Frontal cortex (tissue), 4 donors: ENCODE results near the gene S100A8. TPM values are rescaled to one million over a fixed set of nuclear protein-coding genes. Genes with fewer than 3 reads are reported as not detected.
"Not testable (repeated sequence)": the region's sequence is repeated elsewhere in the genome, so short reads cannot be mapped to it uniquely, and the experiment has no call there.

Source experiments
- DNase-seq, 2 donors: peaks; one replicate each; pipeline ENCODE4 v3.0.0; 2012; ENCODE audit warnings: low spot score in 2 of 2
- FAIRE-seq: peaks from 2 replicates; lab custom pipeline; 2012; peaks lifted over from hg19 to GRCh38; lab: Jason Lieb, UNC
- total RNA-seq: library from RNA; depleted of rRNA; stranded (reverse); fragments of >200 nt; gene quantifications from one replicate; pipeline ENCODE4 v1.2.3, GENCODE V29; 2014
- donor health status: control.
- donor health status: control.
- donor health status: control.

The S100A8 gene
- total RNA-seq, 1 donor from 2014 or later: 7.3 TPM

- FAIRE-seq (peak; percentile 6), DNase-seq (peak; percentile 48 to 78)
Observed at GRCh38 chr1:153352523-153352922, 38.4 kb downstream of the S100A8 start.

- no peak for DNase-seq
- no peak for FAIRE-seq
Observed at GRCh38 chr1:153350321-153350957, 40.4 kb downstream of the S100A8 start.

- FAIRE-seq: no peak
- DNase-seq: no peak
Observed at GRCh38 chr1:153349363-153350320, 41.2 kb downstream of the S100A8 start.

GRCh38 chr1:153348511-153349362, 42.1 kb downstream of the S100A8 start, which contains the start of gene PGLYRP4:
Gene PGLYRP4, minus strand, starts transcription at chr1:153348841. Its CDS starts 909 bp downstream, at chr1:153347932.
- FAIRE-seq: no peak
- DNase-seq: no peak

GRCh38 chr1:153347856-153348255, 43.0 kb downstream of the S100A8 start:
- FAIRE-seq: no peak
- DNase-seq: no peak

DNA sequence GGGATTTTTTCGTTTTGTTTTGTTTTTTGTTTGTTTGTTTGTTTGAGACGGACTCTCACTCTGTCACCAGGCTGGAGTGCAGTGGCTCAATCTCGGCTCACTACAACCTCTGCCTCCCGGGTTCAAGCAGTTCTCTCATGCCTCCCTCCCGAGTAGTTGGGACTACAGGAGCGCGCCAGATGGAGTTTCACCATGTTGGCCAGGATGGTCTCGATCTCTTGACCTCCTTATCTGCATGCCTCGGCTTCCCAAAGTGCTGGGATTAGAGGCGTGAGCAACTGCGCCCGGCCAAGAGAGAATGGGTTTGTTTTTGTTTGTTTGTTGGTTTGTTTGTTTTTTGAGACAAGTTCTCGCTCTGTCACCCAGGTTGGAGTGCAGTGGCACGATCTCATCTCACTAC, 43.8 kb downstream of the S100A8 start:
- not testable (repeated sequence) for FAIRE-seq, DNase-seq

GRCh38 chr1:153346077-153346723, 44.7 kb downstream of the S100A8 start:
- no peak for FAIRE-seq

DNA sequence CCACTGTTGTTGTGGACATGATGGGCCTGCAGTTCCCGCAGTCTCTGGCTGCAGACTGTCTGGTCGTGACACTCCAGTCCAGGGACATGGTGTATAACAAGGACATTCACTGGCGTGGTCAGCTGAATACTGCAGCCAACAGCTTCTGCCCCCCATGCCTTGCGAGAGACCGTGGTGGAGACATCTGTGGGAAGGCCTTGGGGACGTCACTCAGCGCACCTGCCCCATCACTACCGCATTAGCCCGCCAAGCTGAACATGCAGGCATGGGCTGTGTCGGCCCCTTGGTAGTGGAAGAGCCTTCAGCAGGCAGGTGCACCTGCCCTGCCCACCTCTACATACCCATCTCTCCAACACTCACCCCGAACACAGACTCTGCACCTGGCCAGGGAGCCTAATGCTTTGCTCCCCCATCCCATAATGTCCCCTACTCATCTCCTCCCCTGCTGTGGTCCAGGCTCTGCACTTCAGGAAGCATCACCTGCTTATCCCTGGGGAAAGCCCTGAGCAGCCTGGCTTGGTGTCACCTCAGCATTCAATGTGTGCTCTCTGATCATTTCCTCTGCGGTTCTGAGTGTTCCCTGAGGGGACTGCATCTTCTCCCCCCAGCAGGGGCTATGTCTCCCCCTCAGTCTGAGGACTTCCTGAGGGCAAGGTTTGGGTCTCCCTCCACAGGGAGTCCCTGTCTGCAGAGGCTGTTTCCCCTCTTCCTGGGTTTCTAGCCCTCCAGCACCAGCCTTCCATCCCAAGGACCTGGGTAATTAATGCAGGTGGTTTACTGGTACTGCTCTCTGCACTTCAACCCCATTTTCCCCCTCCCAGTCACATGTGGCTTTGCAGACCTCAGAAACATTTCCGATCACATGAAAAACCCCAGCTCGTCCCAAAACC, 45.4 kb downstream of the S100A8 start:
- DNase-seq (no peak), FAIRE-seq (no peak)

More at GRCh38 chr1:153346077-153346723, 44.7 kb downstream of the S100A8 start:
- DNase-seq: no peak

DNA sequence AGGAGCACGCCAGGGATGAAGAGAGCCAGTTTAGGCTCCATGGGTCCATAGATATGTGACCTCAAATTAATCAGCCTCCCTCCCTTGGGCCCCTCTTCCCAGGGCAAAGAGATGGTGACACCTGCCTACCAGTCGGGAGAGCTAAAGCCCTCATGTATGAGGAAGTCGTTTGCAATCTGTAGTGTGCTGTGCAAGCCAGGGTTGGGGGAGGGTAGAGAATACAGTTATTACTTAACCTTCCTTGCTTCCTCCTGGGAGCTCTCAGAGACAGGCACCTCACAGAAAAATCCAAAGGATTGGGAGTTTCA, 46.2 kb downstream of the S100A8 start:
- DNase-seq (no peak), FAIRE-seq (no peak)

GRCh38 chr1:153343811-153344717, 46.8 kb downstream of the S100A8 start:
- DNase-seq (no peak), FAIRE-seq (no peak)

GRCh38 chr1:153343040-153343681, 47.7 kb downstream of the S100A8 start:
- FAIRE-seq (no peak), DNase-seq (no peak)

GRCh38 chr1:153342178-153342577, 48.7 kb downstream of the S100A8 start:
- FAIRE-seq (no peak), DNase-seq (no peak)

GRCh38 chr1:153341431-153341934, 49.4 kb downstream of the S100A8 start:
- FAIRE-seq: no peak
- DNase-seq: no peak

GRCh38 chr1:153340356-153340755, 50.5 kb downstream of the S100A8 start:
- no peak for DNase-seq
- no peak for FAIRE-seq
